ENCODE results near the gene PRLH.

The PRLH gene

DNA sequence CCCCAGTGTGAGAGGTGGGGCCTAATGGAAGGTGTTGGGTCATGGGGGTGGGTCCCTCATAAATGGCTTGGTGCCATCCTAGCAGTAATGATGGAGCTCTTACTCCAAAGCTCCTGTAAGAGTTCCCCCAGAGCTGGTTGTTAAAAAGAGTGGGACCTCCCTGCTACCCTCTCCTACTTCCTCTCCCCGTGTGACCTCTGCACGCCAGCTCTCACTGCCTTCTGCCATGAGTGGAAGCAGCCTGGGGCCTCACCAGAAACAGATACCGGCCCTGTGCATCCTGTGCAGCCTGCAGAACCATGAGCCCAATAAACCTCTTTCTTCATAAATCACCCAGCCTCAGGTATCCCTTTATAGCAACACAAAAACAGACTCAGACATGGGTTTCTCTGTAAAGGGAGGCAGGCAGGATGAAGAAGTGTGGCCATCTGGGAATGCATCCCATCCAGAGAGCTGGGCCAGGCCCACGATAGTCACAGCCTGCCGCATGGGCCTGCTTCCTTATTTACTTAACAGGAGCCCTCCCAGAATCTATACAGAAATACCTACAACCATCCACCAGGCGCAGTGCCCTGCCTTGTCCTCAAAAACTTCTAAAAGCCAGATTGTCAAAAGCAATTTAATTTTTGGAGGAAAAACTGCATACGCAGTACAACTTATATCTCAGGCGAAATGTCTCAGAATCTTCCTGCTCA lies 7.5 kb downstream of the PRLH start:
- TF ChIP-seq, protein P1, sequence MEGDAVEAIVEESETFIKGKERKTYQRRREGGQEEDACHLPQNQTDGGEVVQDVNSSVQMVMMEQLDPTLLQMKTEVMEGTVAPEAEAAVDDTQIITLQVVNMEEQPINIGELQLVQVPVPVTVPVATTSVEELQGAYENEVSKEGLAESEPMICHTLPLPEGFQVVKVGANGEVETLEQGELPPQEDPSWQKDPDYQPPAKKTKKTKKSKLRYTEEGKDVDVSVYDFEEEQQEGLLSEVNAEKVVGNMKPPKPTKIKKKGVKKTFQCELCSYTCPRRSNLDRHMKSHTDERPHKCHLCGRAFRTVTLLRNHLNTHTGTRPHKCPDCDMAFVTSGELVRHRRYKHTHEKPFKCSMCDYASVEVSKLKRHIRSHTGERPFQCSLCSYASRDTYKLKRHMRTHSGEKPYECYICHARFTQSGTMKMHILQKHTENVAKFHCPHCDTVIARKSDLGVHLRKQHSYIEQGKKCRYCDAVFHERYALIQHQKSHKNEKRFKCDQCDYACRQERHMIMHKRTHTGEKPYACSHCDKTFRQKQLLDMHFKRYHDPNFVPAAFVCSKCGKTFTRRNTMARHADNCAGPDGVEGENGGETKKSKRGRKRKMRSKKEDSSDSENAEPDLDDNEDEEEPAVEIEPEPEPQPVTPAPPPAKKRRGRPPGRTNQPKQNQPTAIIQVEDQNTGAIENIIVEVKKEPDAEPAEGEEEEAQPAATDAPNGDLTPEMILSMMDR (IDR thresholded peaks at IDR 0.05; ENCODE audit: insufficient read depth, low read depth, low read length, missing control alignments): no peak
- no peak overlapping the region for H3K4me3 ChIP-seq (ENCODE audit: low read length)
- no peak for DNase-seq (ENCODE audit: low read depth)

DNA sequence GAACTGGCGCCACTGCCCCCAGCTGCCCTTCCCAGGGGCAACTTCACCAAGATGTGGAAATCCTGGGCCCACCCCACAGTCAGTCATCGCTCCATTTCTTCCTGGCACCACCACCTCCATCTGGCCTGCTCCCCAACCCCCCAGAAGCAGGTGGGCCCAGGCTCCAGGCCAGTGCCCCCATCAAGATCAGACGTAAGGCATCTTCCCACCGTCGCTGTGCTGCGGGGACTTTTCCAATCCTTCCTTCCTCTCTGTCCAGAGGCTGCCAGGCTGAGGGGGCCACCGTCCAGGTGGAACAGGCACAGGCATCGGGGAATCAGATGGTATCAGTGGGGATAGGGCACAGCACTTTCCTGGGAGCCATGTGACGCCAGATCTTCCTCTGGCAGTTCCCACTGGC lies 8.1 kb downstream of the PRLH start:
- no peak overlapping the region for H3K4me3 ChIP-seq (ENCODE audit: low read length)
- DNase-seq (ENCODE audit: low read depth): no peak
- TF ChIP-seq, protein P1 (IDR thresholded peaks at IDR 0.05; ENCODE audit: insufficient read depth, low read depth, low read length, missing control alignments): no peak

DNA sequence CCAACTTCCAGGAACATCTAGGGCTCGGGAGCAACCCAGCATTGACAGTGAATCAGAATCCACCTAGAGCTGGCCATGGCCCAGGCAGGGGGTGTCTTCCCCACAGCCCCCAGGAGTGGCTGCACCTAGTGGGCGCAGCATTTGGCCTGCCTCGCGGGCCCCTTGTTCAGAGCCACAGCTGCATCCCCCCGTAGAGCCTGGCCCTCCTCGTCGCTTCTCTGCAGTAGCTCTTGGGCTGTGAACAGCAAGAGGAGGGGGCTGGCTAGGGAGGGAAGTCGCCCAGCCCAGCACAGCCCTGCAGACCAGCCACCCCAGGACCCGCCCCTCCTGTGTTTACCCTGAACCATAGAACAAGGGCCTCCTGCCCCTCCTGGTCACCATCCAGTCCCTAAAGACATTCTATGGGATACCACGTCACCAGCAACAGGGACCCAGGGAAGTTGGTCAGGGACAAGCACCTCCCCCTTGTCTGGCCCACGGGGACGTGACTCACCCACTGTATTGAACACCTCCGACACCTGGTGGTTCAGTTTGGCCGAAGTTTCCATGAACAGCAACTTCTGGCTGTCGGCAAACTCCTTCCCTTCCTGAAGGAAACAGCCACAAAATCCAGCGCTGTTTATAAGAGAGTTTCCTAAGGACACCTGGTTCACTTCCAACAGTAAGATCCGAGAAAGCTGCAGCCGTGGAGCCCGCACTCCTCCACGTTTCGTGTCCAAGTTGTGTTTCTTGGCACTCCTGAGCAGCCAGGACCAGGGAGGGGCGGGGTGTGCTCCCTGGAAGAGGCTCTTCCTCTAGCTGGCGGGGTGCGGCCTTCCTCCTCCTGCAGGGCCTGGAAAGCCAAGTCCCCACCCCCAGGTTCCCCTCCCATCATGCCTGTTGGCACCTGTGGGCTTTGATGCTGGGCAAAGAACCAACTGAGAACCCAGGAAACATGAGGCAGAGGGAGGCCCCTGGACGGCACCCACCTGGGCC lies 8.8 kb downstream of the PRLH start:
- TF ChIP-seq, protein P1 (IDR thresholded peaks at IDR 0.05; ENCODE audit: insufficient read depth, low read depth, low read length, missing control alignments): peak; percentile 49

DNA sequence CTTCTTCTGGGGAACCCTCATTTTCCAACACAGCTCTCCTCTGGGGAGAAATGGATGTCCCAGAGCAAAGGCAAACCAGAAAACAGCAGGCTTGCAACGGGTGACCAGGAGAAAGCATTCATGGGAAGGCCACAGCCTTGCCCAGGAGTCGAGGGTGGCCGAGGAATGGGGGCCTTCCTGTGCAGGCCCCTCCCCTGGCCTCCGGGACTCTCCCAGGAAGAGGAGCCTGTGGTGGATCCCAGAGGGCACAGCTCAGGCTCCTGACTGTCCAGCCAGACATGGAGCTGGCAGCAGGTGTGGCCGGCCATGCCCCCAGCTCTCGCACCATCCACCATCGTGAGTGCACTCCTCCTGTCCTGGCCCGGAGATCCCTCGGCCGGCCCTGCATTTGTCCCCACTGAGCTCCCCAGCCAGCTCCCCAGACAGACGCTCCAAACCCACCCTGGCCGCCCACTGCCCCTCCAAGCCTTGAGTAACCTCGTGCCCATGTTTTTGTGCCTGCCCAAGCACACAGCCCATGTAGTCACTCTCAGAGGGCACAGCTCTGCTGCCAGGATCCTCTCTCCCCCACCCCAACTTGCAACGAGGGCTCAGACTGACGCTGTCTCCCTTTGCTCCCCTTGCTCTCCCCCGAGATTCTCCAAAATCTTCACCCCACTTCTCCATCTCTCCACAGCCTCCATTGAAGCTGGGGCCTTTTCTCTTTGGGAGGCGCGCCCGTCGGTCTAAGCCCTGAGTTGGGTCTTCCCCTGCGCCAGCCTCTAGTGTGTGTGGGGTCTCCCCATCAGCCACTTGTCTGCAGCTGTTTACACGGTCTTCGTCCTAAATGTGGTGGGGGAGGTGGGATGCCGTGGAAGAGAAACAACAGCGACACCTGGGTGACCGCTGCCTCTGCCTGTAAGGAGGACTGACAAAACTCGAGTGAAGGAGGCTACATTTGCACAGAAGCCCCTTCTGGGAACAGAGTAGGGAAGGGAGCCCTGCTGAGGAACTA lies 9.8 kb downstream of the PRLH start:
- DNase-seq (ENCODE audit: low read depth): no peak
- no peak overlapping the region for H3K4me3 ChIP-seq (ENCODE audit: low read length)
- TF ChIP-seq, protein P1 (IDR thresholded peaks at IDR 0.05; ENCODE audit: insufficient read depth, low read depth, low read length, missing control alignments): no peak

More for the DNA sequence above, 8.8 kb downstream of the PRLH start:
- peak; percentile 88 for DNase-seq (ENCODE audit: low read depth)
- no peak overlapping the region for H3K4me3 ChIP-seq (ENCODE audit: low read length)

DNA sequence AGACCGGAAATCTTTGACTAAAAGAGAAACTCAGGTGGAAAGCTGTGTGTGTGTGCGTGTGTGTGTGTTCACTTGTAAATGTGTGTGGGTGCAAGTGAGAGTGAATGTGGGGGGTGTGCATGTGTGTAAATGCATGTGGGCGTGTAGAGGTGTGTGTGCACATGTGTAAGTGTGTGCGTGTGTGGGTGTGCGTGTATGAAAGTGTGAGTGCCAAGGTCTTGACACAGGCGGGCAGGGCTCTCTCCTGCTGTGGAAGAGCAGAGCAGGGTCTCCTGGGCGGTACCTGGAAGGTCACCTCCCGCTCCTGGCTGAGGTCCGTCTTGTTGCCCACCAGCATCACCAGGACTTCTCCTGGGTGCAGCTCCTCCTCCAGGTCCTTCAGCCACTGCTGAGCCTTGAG lies 10.6 kb downstream of the PRLH start:
- TF ChIP-seq, protein P1 (IDR thresholded peaks at IDR 0.05; ENCODE audit: insufficient read depth, low read depth, low read length, missing control alignments): no peak
- no peak for DNase-seq (ENCODE audit: low read depth)
- no peak overlapping the region for H3K4me3 ChIP-seq (ENCODE audit: low read length)

DNA sequence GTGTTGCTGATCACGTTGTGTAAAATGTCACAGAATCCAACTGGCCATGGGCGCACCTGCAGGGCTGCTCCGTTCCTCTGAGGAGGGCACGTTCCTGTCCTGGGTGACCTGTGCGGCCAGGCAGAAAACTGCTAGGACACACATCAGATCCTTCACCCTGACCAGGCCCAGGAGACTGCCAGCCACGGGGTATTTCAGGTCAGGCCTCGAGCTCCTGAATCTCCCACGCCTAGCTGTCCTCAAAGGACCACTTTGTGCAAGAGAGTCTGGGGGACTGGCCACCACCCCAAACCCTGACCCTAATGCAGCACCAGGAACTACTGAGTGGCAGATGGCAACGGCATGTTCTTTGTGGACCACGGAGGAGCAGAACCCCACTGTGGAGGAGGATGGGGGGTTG lies 11.1 kb downstream of the PRLH start:
- DNase-seq (ENCODE audit: low read depth): no peak
- TF ChIP-seq, protein P1 (IDR thresholded peaks at IDR 0.05; ENCODE audit: insufficient read depth, low read depth, low read length, missing control alignments): no peak

More for the DNA sequence above, 11.1 kb downstream of the PRLH start:
- no peak overlapping the region for H3K4me3 ChIP-seq (ENCODE audit: low read length)

Data from epithelial cell of esophagus (primary cell).